GM19467 (cell line): ENCODE results near the gene ZNF527.
A peak's percentile ranks its signal among the peaks of the same experiment; 100 is the strongest.
"Not testable (repeated sequence)": the region's sequence is repeated elsewhere in the genome, so short reads cannot be mapped to it uniquely, and the experiment has no call there.

ENCODE experiments used
- ATAC-seq: cut with Tn5 transposase; IDR thresholded peaks from one replicate; pipeline ENCODE4 v1.9.1; 2021; ENCODE audit warnings: mild to moderate bottlenecking, moderate library complexity; ENCODE audit not compliant: unreplicated experiment

The ZNF527 gene

DNA sequence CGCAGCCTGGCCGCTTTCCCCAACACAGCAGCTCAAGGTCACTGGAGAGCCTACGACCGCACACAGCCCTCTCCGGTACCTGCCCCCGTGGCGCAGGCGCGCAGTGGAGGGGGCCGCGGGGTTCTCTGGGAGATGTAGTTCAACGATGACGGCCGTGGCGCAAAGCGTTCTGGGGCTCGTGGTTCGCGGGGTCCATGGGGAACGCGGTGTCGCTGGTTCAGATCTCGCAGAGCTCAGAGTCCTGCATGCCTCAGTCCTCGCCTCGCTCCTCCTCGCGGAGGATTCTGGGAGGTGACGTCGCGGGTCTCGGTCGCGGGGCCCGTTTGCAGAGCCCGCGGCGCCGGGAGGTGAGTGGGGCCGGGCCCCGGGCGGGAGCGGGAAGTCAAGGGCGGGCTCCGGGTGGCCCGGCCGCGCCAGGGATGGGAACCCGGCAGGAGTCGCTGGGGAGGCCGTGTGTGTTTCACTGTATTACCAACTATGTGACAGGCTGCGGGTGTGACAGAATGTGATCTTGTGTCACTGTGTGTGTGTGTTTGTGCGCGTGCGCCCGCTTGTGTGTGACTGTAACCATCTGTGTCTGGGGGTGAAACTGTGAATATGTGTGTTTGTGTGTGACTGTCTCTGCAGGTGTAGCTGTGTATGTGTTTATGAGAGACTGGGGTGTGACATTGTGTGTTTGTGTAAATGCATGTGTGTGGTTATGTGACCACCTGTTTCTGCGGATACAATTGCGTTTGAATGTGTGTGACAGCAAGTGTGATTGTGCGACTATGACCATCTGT lies at the start of gene ZNF527:
ZNF527 (plus strand) TSS at position 220 of the 782 bp plus-strand sequence. CDS start 3,100 bp downstream, outside the sequence.
- ATAC-seq: peak; percentile 98

- no peak for ATAC-seq
Observed at GRCh38 chr19:37329686-37330085, 41.2 kb upstream of the ZNF527 start.

DNA sequence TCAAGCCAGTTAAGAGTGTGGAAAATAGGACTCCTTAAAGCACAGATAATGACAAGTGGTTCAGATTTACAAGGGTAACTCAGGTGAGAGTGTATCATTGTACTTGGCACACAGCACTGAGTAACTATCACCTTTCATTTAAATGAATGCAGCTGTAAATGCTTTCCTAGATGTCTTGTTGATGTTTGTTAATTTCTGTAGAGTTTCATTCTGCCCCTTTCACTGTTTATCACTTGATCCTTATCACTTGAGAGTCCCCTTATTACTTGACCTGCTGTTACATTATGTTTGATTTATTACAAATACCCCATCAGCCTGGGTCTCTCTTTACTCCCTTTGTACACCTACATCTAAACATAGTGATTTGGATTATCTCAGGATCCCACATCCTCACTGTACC lies 38.1 kb upstream of the ZNF527 start:
- ATAC-seq: no peak

GRCh38 chr19:37333457-37333856 lies 37.4 kb upstream of the ZNF527 start:
- no peak for ATAC-seq

DNA sequence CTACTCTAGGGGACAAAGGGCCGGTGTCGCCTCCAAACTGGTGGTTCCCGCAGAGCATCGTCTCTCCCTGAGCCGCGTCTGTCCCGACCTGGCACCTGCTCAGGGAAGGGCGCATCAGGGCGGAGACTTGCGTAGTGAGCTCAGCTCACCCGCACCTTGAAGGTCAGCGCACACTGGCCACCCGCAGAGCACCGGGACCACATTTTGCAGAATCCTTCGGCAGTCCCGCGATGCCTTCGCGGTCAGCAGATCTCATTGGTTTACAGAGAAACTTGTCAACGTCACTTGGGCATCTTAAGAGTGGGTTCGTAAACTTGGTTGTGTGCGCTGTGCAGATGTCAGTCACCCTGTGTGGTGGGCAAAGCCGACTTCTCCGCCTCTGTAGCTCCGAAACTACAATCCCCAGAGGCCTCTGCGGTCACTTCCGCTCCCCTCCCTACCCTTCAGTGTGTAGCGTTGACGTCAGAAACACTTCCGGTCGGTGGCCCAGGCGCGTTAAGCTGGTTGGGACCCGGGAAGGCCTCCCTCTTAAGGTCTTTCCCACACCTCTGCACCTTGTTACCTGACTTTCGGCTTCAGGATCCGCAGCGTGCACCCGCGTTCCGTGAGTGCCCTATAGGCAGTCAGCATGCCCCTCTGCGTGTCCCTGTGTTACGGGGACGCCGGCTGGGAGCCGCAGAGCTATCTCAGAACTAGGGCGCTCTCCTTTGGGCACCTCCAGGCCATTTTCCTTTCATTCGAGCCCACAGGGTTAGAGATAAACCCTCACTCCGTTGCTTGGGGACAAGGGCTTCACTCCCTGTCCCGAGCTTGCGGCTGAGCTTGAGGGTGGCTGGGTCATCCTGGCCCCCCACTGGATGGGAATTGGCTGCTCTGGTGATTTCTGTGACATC lies 36.5 kb upstream of the ZNF527 start:
- ATAC-seq: peak; percentile 87

- ATAC-seq: no peak
Observed at GRCh38 chr19:37342753-37343152, 28.1 kb upstream of the ZNF527 start.

- no peak for ATAC-seq
Observed at GRCh38 chr19:37346091-37346490, 24.8 kb upstream of the ZNF527 start.

- ATAC-seq: no peak
Observed at GRCh38 chr19:37348060-37348459, 22.8 kb upstream of the ZNF527 start.

DNA sequence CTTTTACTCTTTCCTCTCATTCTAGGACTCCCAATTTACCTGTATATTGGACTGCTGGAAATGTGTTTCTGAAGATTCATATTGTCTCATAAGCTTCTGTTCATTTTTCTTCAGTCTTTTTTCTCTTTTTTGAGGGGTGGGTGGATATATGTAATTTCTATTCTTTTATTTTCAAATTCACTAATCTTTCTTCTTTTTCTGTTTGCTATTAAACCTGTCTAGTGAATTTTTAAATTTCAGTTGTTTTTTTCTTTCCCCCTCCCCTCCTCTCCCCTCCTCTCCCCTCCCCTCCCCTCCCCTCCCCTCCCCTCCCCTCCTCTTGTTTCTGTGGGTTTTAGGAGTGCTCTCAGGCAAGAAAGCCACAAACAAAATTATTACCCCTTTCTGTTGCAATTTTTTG lies 16.9 kb upstream of the ZNF527 start:
- no peak for ATAC-seq

- ATAC-seq: no peak
Observed at GRCh38 chr19:37355901-37356300, 15.0 kb upstream of the ZNF527 start.

DNA sequence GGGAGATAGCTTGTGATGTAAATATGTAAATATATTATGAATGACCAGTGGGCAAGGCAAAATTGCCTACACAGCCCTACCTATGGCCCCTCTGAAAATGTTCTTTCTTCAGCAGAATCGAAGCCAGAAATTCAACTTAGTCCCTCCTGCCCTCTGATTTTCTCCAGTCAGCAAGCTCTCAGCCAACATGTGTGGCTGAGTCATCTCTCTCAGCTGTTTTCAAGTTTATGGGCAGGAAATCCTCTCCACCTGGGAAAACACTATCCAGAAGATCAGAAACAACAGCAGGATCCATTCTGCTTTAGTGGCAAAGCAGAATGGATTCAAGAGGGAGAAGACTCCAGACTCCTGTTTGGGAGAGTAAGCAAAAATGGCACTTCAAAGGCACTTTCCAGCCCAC lies 8.9 kb upstream of the ZNF527 start:
- no peak for ATAC-seq

GRCh38 chr19:37362733-37363132 lies 8.2 kb upstream of the ZNF527 start:
- no peak for ATAC-seq

DNA sequence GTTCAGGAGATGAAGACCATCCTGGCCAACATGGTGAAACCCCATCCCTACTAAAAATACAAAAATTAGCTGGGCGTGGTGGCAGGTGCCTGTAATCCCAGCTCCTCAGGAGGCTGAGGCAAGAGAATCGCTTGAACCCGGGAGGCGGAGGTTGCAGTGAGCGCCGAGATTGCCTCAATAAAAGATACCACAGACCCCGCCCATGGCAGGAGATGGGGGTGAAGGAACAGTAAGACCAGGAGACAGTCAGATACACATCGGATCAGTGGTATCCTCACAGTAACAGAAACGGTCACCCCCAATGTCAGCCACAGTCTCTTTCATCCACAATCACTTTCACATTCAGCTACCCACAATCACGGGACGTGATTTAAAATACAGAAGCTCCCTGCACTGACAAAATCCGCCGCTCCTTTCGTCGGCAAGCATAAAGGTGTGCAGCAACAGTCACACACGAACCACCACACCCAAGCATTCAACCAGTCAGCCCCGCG lies 466 bp upstream of the ZNF527 start:
- peak; percentile 26 for ATAC-seq

- ATAC-seq: no peak
Observed at GRCh38 chr19:37389234-37389633, 18.3 kb downstream of the ZNF527 start.

- not testable (repeated sequence) for ATAC-seq
Observed at GRCh38 chr19:37391399-37391798, 20.5 kb downstream of the ZNF527 start.

- no peak for ATAC-seq
Observed at GRCh38 chr19:37401078-37401477, 30.2 kb downstream of the ZNF527 start.

GRCh38 chr19:37403403-37403802 lies 32.5 kb downstream of the ZNF527 start:
- ATAC-seq: no peak

DNA sequence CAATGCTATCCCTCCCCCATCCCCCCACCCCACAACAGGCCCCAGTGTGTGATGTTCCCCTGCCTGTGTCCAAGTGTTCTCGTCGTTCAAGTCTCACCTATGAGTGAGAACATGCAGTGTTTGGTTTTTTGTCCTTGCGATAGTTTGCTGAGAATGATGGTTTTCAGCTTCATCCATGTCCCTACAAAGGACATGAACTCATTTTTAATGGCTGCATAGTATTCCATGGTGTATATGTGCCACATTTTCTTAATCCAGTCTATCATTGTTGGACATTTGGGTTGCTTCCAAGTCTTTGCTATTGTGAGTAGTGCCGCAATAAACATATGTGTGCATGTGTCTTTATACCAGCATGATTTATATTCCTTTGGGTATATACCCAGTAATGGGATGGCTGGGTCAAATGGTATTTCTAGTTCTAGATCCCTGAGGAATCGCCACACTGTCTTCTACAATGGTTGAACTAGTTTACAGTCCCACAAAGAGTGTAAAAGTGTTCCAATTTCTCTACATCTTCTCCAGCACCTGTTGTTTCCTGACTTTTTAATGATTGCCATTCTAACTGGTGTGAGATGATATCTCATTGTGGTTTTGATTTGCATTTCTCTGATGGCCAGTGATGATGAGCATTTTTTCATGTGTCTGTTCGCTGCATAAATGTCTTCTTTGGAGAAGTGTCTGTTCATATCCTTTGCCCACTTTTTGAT lies 35.4 kb downstream of the ZNF527 start:
- not testable (repeated sequence) for ATAC-seq

DNA sequence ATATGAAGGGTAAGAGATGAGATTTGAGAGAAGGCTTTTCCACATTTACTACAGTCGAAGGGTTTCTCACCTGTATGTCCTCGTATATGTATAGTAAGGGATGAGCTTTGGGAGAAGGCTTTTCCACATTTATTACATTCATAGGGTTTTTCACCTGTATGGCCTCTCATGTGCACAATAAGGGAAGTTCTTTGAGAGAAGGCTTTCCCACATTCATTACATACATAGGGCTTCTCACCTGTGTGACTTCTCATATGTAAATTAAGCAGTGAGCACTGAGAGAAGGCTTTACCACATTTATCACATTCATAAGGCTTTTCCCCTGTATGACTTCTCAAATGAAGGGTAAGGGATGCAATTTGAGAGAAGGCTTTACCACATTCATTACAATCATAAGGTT lies 41.8 kb downstream of the ZNF527 start:
- no peak for ATAC-seq

- ATAC-seq: no peak
Observed at GRCh38 chr19:37413313-37414084, 42.6 kb downstream of the ZNF527 start.
